H9 (cell line): Measurements from ENCODE around the gene HOXA7. TPM values are rescaled to one million over a fixed set of nuclear protein-coding genes. Genes with fewer than 3 reads are reported as not detected.
A peak's percentile ranks its signal among the peaks of the same experiment; 100 is the strongest.

Experiments
- DNase-seq: peaks from one replicate; pipeline ENCODE4 v3.0.0-alpha.2; 2017
- H2AFZ ChIP-seq: one replicate; pipeline ENCODE4 v1.6.1; 2013; ENCODE audit warnings: mild to moderate bottlenecking, low read length, control low read depth, moderate library complexity
- H2AK5ac ChIP-seq: 2 replicates; pipeline ENCODE4 v1.6.1; 2013; ENCODE audit warnings: low read length, control low read depth, mixed read lengths; ENCODE audit not compliant: insufficient read length
- H2BK120ac ChIP-seq: one replicate; pipeline ENCODE4 v1.6.1; 2013; ENCODE audit warnings: low read depth, mild to moderate bottlenecking, low read length, control low read depth, inconsistent platforms; ENCODE audit not compliant: poor library complexity, severe bottlenecking
- H2BK12ac ChIP-seq: 2 replicates; pipeline ENCODE4 v1.6.1; 2013; ENCODE audit warnings: low read length, control low read depth, mixed read lengths, low read depth; ENCODE audit not compliant: insufficient read length
- H2BK15ac ChIP-seq: 2 replicates; pipeline ENCODE4 v1.6.1; 2013; ENCODE audit warnings: low read depth, low read length, control low read depth
- H2BK20ac ChIP-seq: one replicate; pipeline ENCODE4 v1.6.1; 2013; ENCODE audit warnings: low read depth, mild to moderate bottlenecking, low read length, control low read depth, inconsistent platforms; ENCODE audit not compliant: poor library complexity, severe bottlenecking
- H2BK5ac ChIP-seq: 2 replicates; pipeline ENCODE4 v1.6.1; 2013; ENCODE audit warnings: low read length, control low read depth, mixed read lengths; ENCODE audit not compliant: insufficient read length
- H3K14ac ChIP-seq: 2 replicates; pipeline ENCODE4 v1.6.1; 2013; ENCODE audit warnings: low read length, control low read depth; ENCODE audit not compliant: insufficient read depth
- H3K18ac ChIP-seq: 2 replicates; pipeline ENCODE4 v1.6.1; 2013; ENCODE audit warnings: low read depth, mild to moderate bottlenecking, mixed read lengths, low read length, control low read depth; ENCODE audit not compliant: insufficient read length
- H3K23ac ChIP-seq: 2 replicates; pipeline ENCODE4 v1.6.1; 2013; ENCODE audit warnings: low read length, control low read depth, mixed read lengths, low read depth; ENCODE audit not compliant: insufficient read length
- H3K23me2 ChIP-seq: 2 replicates; pipeline ENCODE4 v1.6.1; 2013; ENCODE audit warnings: low read depth, mild to moderate bottlenecking, mixed read lengths, low read length, control low read depth; ENCODE audit not compliant: insufficient read length, poor library complexity, severe bottlenecking
- H3K27ac ChIP-seq: 2 replicates; pipeline ENCODE4 v1.5.1; 2013; ENCODE audit warnings: low read length, control low read depth, mixed read lengths, low read depth; ENCODE audit not compliant: insufficient read length
- H3K27me3 ChIP-seq: 2 replicates; pipeline ENCODE4 v1.6.1; 2013; ENCODE audit warnings: low read length, control low read depth, inconsistent platforms; ENCODE audit not compliant: insufficient read depth
- H3K4ac ChIP-seq: 2 replicates; pipeline ENCODE4 v1.6.1; 2013; ENCODE audit warnings: low read depth, mild to moderate bottlenecking, control low read depth, inconsistent platforms, low read length, moderate library complexity
- H3K4me1 ChIP-seq: 2 replicates; pipeline ENCODE4 v1.6.1; 2013; ENCODE audit warnings: low read length, control low read depth, inconsistent platforms; ENCODE audit not compliant: insufficient read depth
- H3K4me2 ChIP-seq: 2 replicates; pipeline ENCODE4 v1.6.1; 2013; ENCODE audit warnings: low read length, control low read depth, mixed read lengths; ENCODE audit not compliant: insufficient read length, insufficient read depth
- H3K56ac ChIP-seq: 2 replicates; pipeline ENCODE4 v1.6.1; 2013; ENCODE audit warnings: low read depth, mild to moderate bottlenecking, mixed read lengths, low read length, control low read depth; ENCODE audit not compliant: insufficient read length
- H3K79me1 ChIP-seq: 2 replicates; pipeline ENCODE4 v1.6.1; 2013; ENCODE audit warnings: low read depth, mild to moderate bottlenecking, moderate library complexity, low read length, control low read depth, inconsistent platforms; ENCODE audit not compliant: insufficient read depth, poor library complexity, severe bottlenecking
- H3K79me2 ChIP-seq: 2 replicates; pipeline ENCODE4 v1.6.1; 2013; ENCODE audit warnings: low read length, control low read depth, inconsistent platforms; ENCODE audit not compliant: insufficient read depth
- H3K9ac ChIP-seq: 2 replicates; pipeline ENCODE4 v1.6.1; 2013; ENCODE audit warnings: low read length, control low read depth, mixed read lengths; ENCODE audit not compliant: insufficient read length; ENCODE audit errors: extremely low read depth
- H3K9me3 ChIP-seq: one replicate; pipeline ENCODE4 v1.6.1; 2013; ENCODE audit warnings: low read depth, low read length, inconsistent platforms; ENCODE audit not compliant: control insufficient read depth
- H3T11ph ChIP-seq: one replicate; pipeline ENCODE4 v1.6.1; 2013; ENCODE audit warnings: mild to moderate bottlenecking, low read length, control low read depth, inconsistent platforms
- H4K20me1 ChIP-seq: one replicate; pipeline ENCODE4 v1.6.1; 2013; ENCODE audit not compliant: control insufficient read depth, insufficient read length, insufficient read depth
- H4K5ac ChIP-seq: 2 replicates; pipeline ENCODE4 v1.6.1; 2013; ENCODE audit warnings: low read depth, mild to moderate bottlenecking, mixed read lengths, low read length, control low read depth; ENCODE audit not compliant: insufficient read length
- H4K8ac ChIP-seq: replicated peaks from 2 replicates; pipeline ENCODE4 v1.6.1; 2013; ENCODE audit warnings: low read length, control low read depth, mixed read lengths, low read depth; ENCODE audit not compliant: insufficient read length
- H4K91ac ChIP-seq: 2 replicates; pipeline ENCODE4 v1.6.1; 2013; ENCODE audit warnings: low read depth, mild to moderate bottlenecking, moderate library complexity, mixed read lengths, low read length, control low read depth; ENCODE audit not compliant: insufficient read length
- H3K27ac Mint-ChIP-seq, 3 experiments: 2 replicates in 2 of 3; 3 replicates in 1 of 3; pipeline ENCODE4 v1.8.0; 2020 to 2021; ENCODE audit warnings: mixed read lengths in 3 of 3, mild to moderate bottlenecking in 1 of 3, moderate library complexity in 1 of 3
- H3K27me3 Mint-ChIP-seq: 2 replicates; pipeline ENCODE4 v1.8.0; 2021; ENCODE audit warnings: low read depth, mild to moderate bottlenecking, moderate library complexity, mixed read lengths
- H3K36me3 Mint-ChIP-seq, 3 experiments: 2 replicates in 2 of 3; 3 replicates in 1 of 3; pipeline ENCODE4 v1.8.0; 2020 to 2021; ENCODE audit warnings: low read depth in 3 of 3, mixed read lengths in 3 of 3; ENCODE audit not compliant: insufficient read depth in 1 of 3
- H3K4me1 Mint-ChIP-seq, 2 experiments: 2 replicates each; pipeline ENCODE4 v1.8.0; 2020; ENCODE audit warnings: mixed read lengths in 2 of 2
- H3K4me3 Mint-ChIP-seq, 2 experiments: 2 replicates in 1 of 2; 3 replicates in 1 of 2; pipeline ENCODE4 v1.8.0; 2020 to 2021; ENCODE audit warnings: mild to moderate bottlenecking in 2 of 2, mixed read lengths in 2 of 2, moderate library complexity in 1 of 2
- H3K9me3 Mint-ChIP-seq, 2 experiments: 2 replicates in 1 of 2; 3 replicates in 1 of 2; pipeline ENCODE4 v1.8.0; 2020; ENCODE audit warnings: mild to moderate bottlenecking in 2 of 2, mixed read lengths in 2 of 2, moderate library complexity in 1 of 2
- CTCF ChIP-seq: fragments of 200-600 bp; sonication (generic); conservative IDR thresholded peaks from 3 replicates; pipeline ENCODE4 v1.8.0; 2021; ENCODE audit warnings: antibody characterized with exemption, mild to moderate bottlenecking
- WGBS: extraction: QIAGEN DNeasy Blood & Tissue Kit; methylation state at CpG from one replicate; pipeline ENCODE4 v1.1.7; 2013; ENCODE audit warnings: missing lambda C conversion rate, low lambda C conversion rate, mixed read lengths; ENCODE audit not compliant: insufficient read length; ENCODE audit errors: extremely low coverage; 5-methylcytosine and 5-hydroxymethylcytosine counted together
- total RNA-seq: library from RNA; stranded (reverse); gene quantifications from 2 replicates; pipeline ENCODE4 v1.2.1, GENCODE V29; 2021

HOXA7 gene
- total RNA-seq, 1 experiment from 2014 or later = not detected

DNA sequence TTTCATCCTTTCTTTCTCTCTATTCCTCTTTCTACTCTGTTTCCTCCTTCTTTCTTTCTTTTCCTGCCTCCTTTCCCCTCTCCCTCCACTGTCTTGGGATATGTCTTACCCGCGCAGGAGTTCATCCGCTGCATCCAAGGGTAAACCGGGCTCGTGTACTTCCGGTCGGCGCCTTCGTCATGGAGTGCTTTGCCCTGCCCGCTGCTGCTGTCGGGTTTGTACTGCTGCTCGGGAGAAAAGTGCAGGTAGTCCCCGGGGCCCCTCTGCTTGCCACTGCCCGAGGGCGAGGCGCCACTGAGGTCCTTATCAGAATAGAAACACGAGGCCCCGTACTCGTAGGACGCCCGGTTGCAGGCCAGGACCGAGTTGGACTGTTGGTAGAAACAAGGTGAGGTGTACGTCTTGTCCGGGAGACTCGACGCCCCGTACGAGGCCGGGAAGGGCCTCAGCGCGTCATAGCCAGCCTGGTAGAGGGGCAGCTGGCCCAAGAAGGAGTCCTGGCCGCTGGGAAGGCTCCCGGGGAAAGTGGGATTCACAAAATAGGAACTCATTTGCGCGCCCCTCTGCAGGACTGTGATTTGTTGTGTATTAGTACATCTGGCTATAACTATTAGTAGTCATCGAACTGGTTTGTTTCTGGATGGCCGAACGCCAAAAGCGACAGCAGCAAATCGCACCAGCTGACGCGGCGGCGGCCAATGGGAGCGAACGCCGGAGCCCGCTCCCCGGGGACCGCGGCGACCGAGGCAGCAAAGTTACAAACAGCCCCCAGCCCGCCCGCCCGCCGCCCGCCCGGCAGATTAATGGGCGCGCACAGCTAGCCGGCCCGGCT, 9.1 kb downstream of the HOXA7 start, which contains the start of gene HOXA6:
Gene HOXA6 (minus strand): TSS at position 576 of the 832 bp plus-strand sequence. CDS start 25 bp downstream, at position 551.
- Histone ChIP-seq H3K79me1 (no peaks in the 10 kb centered on the region), H3K79me2 (no peaks in the 10 kb centered on the region), H3K23me2 (peaks cover 14% of the 10 kb centered on the region), H2BK20ac (no peak within 1 kb of the TSS), H4K5ac (no peak within 1 kb of the TSS), H3K9ac (no peak within 1 kb of the TSS), H3K56ac (no peak within 1 kb of the TSS), H3K14ac (no peak within 1 kb of the TSS), H4K91ac (no peak within 1 kb of the TSS), H3K4me2 (no peak within 1 kb of the TSS), H3K4me1 (no peaks in the 10 kb centered on the region), H2BK120ac (no peak within 1 kb of the TSS), H2BK5ac (no peak within 1 kb of the TSS), H4K8ac (no peak within 1 kb of the TSS), H3K9me3 (no peaks in the 10 kb centered on the region), H3K27ac (no peak within 1 kb of the TSS), H3K27me3 (peaks cover 94% of the 10 kb centered on the region), H3T11ph (no peak within 1 kb of the TSS), H3K4ac (no peak within 1 kb of the TSS), H3K18ac (no peak within 1 kb of the TSS), H2AK5ac (no peak within 1 kb of the TSS), H4K20me1 (no peaks in the 10 kb centered on the region), H2BK12ac (no peak within 1 kb of the TSS), H2AFZ (no peak within 1 kb of the TSS), H2BK15ac (no peak within 1 kb of the TSS; the same call in 1 of the 2 replicates), H3K23ac (no peak within 1 kb of the TSS)
- Mint-ChIP-seq H3K27me3 (peaks cover 100% of the 10 kb centered on the region), H3K27ac (no peak within 1 kb of the TSS), H3K4me1 (peaks cover 15 to 33% of the 10 kb centered on the region in 2 experiments), H3K4me3 (peak within 1 kb of the TSS; percentile 2 to 66; a peak in 2 of 5 replicates), H3K36me3 (no peaks in the 10 kb centered on the region; a peak in 3 of 7 replicates), H3K9me3 (peaks cover 21 to 22% of the 10 kb centered on the region in 2 experiments)
- no CpG with 5 or more reads among the region's 63 CpGs for WGBS
- TF ChIP-seq CTCF = no peak
- peak; percentile 53 for DNase-seq
